Liver (tissue), 9 donors: ENCODE data around the gene TGM5. TPM values are rescaled to one million over a fixed set of nuclear protein-coding genes. Genes with fewer than 3 reads are reported as not detected.

Experiments used
- DNase-seq: peaks from one replicate; pipeline ENCODE4 v3.0.0-alpha.2; 2017; ENCODE audit warnings: low spot score
- H3K27ac ChIP-seq, 2 donors: one replicate each; pipeline ENCODE4 v1.7.0; 2013; ENCODE audit warnings: inconsistent platforms in 2 of 2, low read length in 2 of 2, control low read depth in 1 of 2, low read depth in 1 of 2, mild to moderate bottlenecking in 1 of 2
- H3K27me3 ChIP-seq, 4 donors: one replicate each; pipeline versions ENCODE4 v1.6.1 to v1.7.0; 2013; ENCODE audit warnings: low read length in 3 of 4, inconsistent platforms in 1 of 4, mild to moderate bottlenecking in 1 of 4, moderate library complexity in 1 of 4; ENCODE audit not compliant: control insufficient read depth in 4 of 4, insufficient read depth in 4 of 4
- H3K36me3 ChIP-seq, 4 donors: one replicate each; pipeline versions ENCODE4 v1.6.1 to v1.7.0; 2013; ENCODE audit warnings: low read length in 3 of 4, mild to moderate bottlenecking in 3 of 4, low read depth in 1 of 4, moderate library complexity in 1 of 4; ENCODE audit not compliant: control insufficient read depth in 4 of 4, insufficient read depth in 3 of 4
- H3K4me1 ChIP-seq, 4 donors: one replicate each; pipeline versions ENCODE4 v1.6.1 to v1.7.0; 2013; ENCODE audit warnings: low read length in 3 of 4, mild to moderate bottlenecking in 3 of 4, moderate library complexity in 1 of 4; ENCODE audit not compliant: control insufficient read depth in 4 of 4, insufficient read depth in 4 of 4
- H3K4me3 ChIP-seq, 3 donors: one replicate each; pipeline versions ENCODE4 v1.6.1 to v1.7.0; 2013; ENCODE audit warnings: low read length in 3 of 3, control low read depth in 1 of 3, low read depth in 1 of 3, mild to moderate bottlenecking in 1 of 3
- H3K9ac ChIP-seq, 2 donors: one replicate each; pipeline ENCODE4 v1.7.0; 2013; ENCODE audit warnings: low read length in 2 of 2, mild to moderate bottlenecking in 2 of 2, moderate library complexity in 2 of 2, control low read depth in 1 of 2, low read depth in 1 of 2
- H3K9me3 ChIP-seq, 4 donors: one replicate each; pipeline versions ENCODE4 v1.6.1 to v1.7.0; 2013; ENCODE audit warnings: low read length in 3 of 4; ENCODE audit not compliant: control insufficient read depth in 4 of 4
- EGR1 ChIP-seq, 2 donors: IDR thresholded peaks; 2 replicates each; pipeline ENCODE4 v1.6.1; 2016 to 2018; ENCODE audit warnings: antibody characterized with exemption in 2 of 2, low read depth in 2 of 2
- FOXA1 ChIP-seq: IDR thresholded peaks from 2 replicates; pipeline ENCODE4 v1.6.1; 2016; ENCODE audit warnings: antibody characterized with exemption
- FOXA2 ChIP-seq: IDR thresholded peaks from 2 replicates; pipeline ENCODE4 v1.6.1; 2016; ENCODE audit warnings: antibody characterized with exemption
- GABPA ChIP-seq, 2 donors: IDR thresholded peaks in 1 of 2; conservative IDR thresholded peaks in 1 of 2; 2 replicates each; pipeline ENCODE4 v1.6.1; 2016; ENCODE audit warnings: antibody characterized with exemption in 2 of 2, mild to moderate bottlenecking in 1 of 2, moderate library complexity in 1 of 2
- HNF4A ChIP-seq, 2 donors: conservative IDR thresholded peaks; 2 replicates each; pipeline ENCODE4 v1.6.1; 2016; ENCODE audit warnings: antibody characterized with exemption in 2 of 2, mild to moderate bottlenecking in 2 of 2
- HNF4G ChIP-seq: IDR thresholded peaks from 2 replicates; pipeline ENCODE4 v1.6.1; 2016; ENCODE audit warnings: antibody characterized with exemption
- JUND ChIP-seq, 2 donors: IDR thresholded peaks; 2 replicates each; pipeline ENCODE4 v1.6.1; 2016; ENCODE audit warnings: antibody characterized with exemption in 2 of 2
- RAD21 ChIP-seq, 2 donors: IDR thresholded peaks; 2 replicates each; pipeline ENCODE4 v1.6.1; 2016; ENCODE audit warnings: antibody characterized with exemption in 2 of 2, mild to moderate bottlenecking in 2 of 2
- RXRA ChIP-seq, 2 donors: IDR thresholded peaks; 2 replicates each; pipeline ENCODE4 v1.6.1; 2017 to 2018; ENCODE audit warnings: antibody characterized with exemption in 2 of 2, mild to moderate bottlenecking in 1 of 2
- SP1 ChIP-seq: IDR thresholded peaks from 2 replicates; pipeline ENCODE4 v1.6.1; 2018; ENCODE audit warnings: antibody characterized with exemption, mild to moderate bottlenecking
- TAF1 ChIP-seq: conservative IDR thresholded peaks from 2 replicates; pipeline ENCODE4 v1.6.1; 2016; ENCODE audit warnings: antibody characterized with exemption, mild to moderate bottlenecking
- YY1 ChIP-seq: IDR thresholded peaks from 2 replicates; pipeline ENCODE4 v1.6.1; 2016; ENCODE audit warnings: antibody characterized with exemption, mild to moderate bottlenecking
- WGBS: extraction: QIAGEN DNeasy Blood & Tissue Kit; methylation state at CpG from one replicate; pipeline ENCODE4 v1.1.7; 2013; 5-methylcytosine and 5-hydroxymethylcytosine counted together
- polyA plus RNA-seq, 2 donors: library from polyadenylated mRNA; stranded (reverse) in 1 of 2; unstranded in 1 of 2; fragments of 200-250 nt in 1 of 2; fragments of >200 nt in 1 of 2; fragmentation: Nextera tagmentation in 1 of 2; extraction: Ambion mirVana in 1 of 2; gene quantifications; one replicate each; pipeline versions ENCODE4 v1.2.1 to v1.2.3, GENCODE V29; 2013 to 2015
- total RNA-seq, 2 donors: library from RNA; depleted of rRNA; stranded (reverse); fragments of >200 nt; gene quantifications; one replicate each; pipeline ENCODE4 v1.2.3, GENCODE V29; 2014
- TF ChIP-seq, protein P1 (sequence below): IDR thresholded peaks from 2 replicates; pipeline ENCODE4 v1.6.1; 2016; ENCODE audit warnings: antibody characterized with exemption
- TF ChIP-seq, protein P2 (sequence below): fragments of 150-350 bp; IDR thresholded peaks from 2 replicates; pipeline ENCODE4 v1.5.1; 2017; ENCODE audit warnings: improper control_type of control experiment, low read depth, low read length; ENCODE audit not compliant: missing input control
- TF ChIP-seq, protein P3 (sequence below): IDR thresholded peaks from 2 replicates; pipeline ENCODE4 v1.6.1; 2016; ENCODE audit warnings: antibody characterized with exemption, mild to moderate bottlenecking
- TF ChIP-seq, protein P4 (sequence below): IDR thresholded peaks from 2 replicates; pipeline ENCODE4 v1.6.1; 2016; ENCODE audit warnings: antibody characterized with exemption
- TF ChIP-seq, protein P5 (sequence below): IDR thresholded peaks from 2 replicates; pipeline ENCODE4 v1.6.1; 2016; ENCODE audit warnings: antibody characterized with exemption
- donor health status: healthy.
- donor health status: healthy.
- donor health status: healthy.
- donor health status: healthy.
- donor health status: healthy.

Gene TGM5
- total and polyA plus RNA-seq, 4 donors = not detected

DNA sequence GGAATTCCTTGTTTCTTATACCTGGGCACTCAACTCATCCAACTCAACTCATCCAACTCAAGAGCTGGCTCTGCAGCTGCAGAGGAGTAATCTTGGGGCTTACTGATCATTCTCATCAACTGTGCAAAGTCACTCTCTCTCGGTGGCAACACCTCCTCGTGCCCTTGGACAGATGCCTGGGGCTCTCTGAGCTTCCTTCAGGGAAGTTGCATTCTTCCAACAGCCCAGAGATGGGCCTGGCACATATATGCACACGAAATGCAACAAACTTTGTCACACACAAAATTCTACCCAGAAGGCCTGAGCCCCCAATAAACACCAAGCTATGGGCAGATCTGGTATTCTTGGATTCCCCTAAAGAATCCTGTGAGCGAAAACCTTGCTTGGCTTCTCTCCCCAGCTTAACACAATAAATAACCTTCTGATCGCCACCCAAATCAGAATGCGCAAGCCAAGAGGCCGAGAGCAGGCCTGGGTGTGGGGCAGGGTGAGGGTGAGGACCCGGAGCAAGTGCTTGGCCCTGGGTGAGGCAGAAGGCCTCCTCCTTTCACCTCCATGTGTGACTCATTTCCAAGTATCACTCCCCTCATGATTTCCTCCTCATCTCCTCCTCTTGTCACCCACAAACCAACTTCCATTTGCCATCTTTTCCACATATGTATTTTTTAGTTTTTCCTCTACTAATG lies 15.4 kb downstream of the TGM5 start:
- DNase-seq = no peak
- Histone ChIP-seq H3K4me3 (no peak overlapping the region), H3K27me3 (no peaks in the 10 kb centered on the region), H3K9me3 (no peaks in the 10 kb centered on the region), H3K4me1 (no peaks in the 10 kb centered on the region), H3K36me3 (no peaks in the 10 kb centered on the region), H3K27ac (no peak overlapping the region), H3K9ac (no peak overlapping the region)
- 89% methylated on average over 8 of the region's 8 CpGs for WGBS
- TF ChIP-seq, protein P1, sequence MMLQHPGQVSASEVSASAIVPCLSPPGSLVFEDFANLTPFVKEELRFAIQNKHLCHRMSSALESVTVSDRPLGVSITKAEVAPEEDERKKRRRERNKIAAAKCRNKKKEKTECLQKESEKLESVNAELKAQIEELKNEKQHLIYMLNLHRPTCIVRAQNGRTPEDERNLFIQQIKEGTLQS = no peak
- TF ChIP-seq, protein P2, sequence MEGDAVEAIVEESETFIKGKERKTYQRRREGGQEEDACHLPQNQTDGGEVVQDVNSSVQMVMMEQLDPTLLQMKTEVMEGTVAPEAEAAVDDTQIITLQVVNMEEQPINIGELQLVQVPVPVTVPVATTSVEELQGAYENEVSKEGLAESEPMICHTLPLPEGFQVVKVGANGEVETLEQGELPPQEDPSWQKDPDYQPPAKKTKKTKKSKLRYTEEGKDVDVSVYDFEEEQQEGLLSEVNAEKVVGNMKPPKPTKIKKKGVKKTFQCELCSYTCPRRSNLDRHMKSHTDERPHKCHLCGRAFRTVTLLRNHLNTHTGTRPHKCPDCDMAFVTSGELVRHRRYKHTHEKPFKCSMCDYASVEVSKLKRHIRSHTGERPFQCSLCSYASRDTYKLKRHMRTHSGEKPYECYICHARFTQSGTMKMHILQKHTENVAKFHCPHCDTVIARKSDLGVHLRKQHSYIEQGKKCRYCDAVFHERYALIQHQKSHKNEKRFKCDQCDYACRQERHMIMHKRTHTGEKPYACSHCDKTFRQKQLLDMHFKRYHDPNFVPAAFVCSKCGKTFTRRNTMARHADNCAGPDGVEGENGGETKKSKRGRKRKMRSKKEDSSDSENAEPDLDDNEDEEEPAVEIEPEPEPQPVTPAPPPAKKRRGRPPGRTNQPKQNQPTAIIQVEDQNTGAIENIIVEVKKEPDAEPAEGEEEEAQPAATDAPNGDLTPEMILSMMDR = no peak
- TF ChIP-seq FOXA1 (no peak), FOXA2 (no peak), SP1 (no peak), JUND (IDR thresholded peaks at IDR 0.05) (no peak), EGR1 (IDR thresholded peaks at IDR 0.05; ENCODE audit: low read depth in 2 of 2) (no peak), GABPA (IDR thresholded peaks at IDR 0.05 in 1 of 2, conservative IDR thresholded peaks at IDR 0.05 in 1 of 2) (no peak), RAD21 (IDR thresholded peaks at IDR 0.05) (no peak), HNF4G (no peak), TAF1 (no peak), HNF4A (conservative IDR thresholded peaks at IDR 0.05) (no peak), YY1 (no peak), RXRA (IDR thresholded peaks at IDR 0.05) (no peak)
- TF ChIP-seq, protein P3, sequence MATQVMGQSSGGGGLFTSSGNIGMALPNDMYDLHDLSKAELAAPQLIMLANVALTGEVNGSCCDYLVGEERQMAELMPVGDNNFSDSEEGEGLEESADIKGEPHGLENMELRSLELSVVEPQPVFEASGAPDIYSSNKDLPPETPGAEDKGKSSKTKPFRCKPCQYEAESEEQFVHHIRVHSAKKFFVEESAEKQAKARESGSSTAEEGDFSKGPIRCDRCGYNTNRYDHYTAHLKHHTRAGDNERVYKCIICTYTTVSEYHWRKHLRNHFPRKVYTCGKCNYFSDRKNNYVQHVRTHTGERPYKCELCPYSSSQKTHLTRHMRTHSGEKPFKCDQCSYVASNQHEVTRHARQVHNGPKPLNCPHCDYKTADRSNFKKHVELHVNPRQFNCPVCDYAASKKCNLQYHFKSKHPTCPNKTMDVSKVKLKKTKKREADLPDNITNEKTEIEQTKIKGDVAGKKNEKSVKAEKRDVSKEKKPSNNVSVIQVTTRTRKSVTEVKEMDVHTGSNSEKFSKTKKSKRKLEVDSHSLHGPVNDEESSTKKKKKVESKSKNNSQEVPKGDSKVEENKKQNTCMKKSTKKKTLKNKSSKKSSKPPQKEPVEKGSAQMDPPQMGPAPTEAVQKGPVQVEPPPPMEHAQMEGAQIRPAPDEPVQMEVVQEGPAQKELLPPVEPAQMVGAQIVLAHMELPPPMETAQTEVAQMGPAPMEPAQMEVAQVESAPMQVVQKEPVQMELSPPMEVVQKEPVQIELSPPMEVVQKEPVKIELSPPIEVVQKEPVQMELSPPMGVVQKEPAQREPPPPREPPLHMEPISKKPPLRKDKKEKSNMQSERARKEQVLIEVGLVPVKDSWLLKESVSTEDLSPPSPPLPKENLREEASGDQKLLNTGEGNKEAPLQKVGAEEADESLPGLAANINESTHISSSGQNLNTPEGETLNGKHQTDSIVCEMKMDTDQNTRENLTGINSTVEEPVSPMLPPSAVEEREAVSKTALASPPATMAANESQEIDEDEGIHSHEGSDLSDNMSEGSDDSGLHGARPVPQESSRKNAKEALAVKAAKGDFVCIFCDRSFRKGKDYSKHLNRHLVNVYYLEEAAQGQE = no peak
- TF ChIP-seq, protein P4, sequence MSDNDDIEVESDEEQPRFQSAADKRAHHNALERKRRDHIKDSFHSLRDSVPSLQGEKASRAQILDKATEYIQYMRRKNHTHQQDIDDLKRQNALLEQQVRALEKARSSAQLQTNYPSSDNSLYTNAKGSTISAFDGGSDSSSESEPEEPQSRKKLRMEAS = no peak
- TF ChIP-seq, protein P5, sequence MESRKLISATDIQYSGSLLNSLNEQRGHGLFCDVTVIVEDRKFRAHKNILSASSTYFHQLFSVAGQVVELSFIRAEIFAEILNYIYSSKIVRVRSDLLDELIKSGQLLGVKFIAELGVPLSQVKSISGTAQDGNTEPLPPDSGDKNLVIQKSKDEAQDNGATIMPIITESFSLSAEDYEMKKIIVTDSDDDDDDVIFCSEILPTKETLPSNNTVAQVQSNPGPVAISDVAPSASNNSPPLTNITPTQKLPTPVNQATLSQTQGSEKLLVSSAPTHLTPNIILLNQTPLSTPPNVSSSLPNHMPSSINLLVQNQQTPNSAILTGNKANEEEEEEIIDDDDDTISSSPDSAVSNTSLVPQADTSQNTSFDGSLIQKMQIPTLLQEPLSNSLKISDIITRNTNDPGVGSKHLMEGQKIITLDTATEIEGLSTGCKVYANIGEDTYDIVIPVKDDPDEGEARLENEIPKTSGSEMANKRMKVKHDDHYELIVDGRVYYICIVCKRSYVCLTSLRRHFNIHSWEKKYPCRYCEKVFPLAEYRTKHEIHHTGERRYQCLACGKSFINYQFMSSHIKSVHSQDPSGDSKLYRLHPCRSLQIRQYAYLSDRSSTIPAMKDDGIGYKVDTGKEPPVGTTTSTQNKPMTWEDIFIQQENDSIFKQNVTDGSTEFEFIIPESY = no peak
